ENCODE results near the gene GJA5.

DNA sequence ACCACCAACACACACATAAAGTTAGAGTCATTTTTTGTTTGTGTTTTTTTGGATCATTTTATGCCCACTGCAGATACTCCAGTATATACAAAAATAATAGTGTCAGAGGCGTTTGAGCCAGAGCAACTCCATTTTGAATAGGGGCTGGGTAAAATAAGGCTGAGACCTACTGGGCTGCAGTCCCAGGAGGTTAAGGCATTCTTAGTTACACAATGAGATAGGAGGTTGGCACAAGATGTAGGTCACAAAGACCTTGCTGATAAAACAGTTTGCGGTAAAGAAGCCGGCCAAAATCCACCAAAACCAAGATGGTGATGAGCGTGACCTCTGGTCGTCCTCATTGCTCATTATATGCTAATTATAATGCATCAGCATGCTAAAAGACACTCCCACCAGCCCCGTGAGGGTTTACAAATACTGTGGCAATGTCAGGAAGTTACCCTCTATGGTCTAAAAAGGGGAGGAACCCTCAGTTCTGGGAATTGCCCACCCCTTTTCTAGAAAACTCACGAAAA is 40.6 kb downstream of the GJA5 start:
- TF ChIP-seq, protein P1, sequence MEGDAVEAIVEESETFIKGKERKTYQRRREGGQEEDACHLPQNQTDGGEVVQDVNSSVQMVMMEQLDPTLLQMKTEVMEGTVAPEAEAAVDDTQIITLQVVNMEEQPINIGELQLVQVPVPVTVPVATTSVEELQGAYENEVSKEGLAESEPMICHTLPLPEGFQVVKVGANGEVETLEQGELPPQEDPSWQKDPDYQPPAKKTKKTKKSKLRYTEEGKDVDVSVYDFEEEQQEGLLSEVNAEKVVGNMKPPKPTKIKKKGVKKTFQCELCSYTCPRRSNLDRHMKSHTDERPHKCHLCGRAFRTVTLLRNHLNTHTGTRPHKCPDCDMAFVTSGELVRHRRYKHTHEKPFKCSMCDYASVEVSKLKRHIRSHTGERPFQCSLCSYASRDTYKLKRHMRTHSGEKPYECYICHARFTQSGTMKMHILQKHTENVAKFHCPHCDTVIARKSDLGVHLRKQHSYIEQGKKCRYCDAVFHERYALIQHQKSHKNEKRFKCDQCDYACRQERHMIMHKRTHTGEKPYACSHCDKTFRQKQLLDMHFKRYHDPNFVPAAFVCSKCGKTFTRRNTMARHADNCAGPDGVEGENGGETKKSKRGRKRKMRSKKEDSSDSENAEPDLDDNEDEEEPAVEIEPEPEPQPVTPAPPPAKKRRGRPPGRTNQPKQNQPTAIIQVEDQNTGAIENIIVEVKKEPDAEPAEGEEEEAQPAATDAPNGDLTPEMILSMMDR (IDR thresholded peaks at IDR 0.05): no peak
- no peak for TF ChIP-seq EP300 (IDR thresholded peaks at IDR 0.05)
